IMR-90 (cell line): Measurements from ENCODE around the gene RETREG1. TPM values are rescaled to one million over a fixed set of nuclear protein-coding genes. Genes with fewer than 3 reads are reported as not detected.

Experiments used
- ATAC-seq: fragments of 200-7000 bp; cut with Tn5 transposase; 2 replicates; pipeline ENCODE4 v1.9.1; 2020; ENCODE audit warnings: low read depth, mild to moderate bottlenecking, moderate library complexity
- BruUV-seq: library from RNA; stranded (reverse); fragments of 400-500 nt; replicated peaks from 2 replicates; lab custom pipeline; 2021; lab: Mats Ljungman, UMichigan
- CTCF ChIA-PET: fragments of 300-600 bp; formaldehyde crosslinking; extraction: SDS; loops from one replicate; lab custom pipeline; 2021; ENCODE audit warnings: antibody characterized with exemption; lab: Yijun Ruan, JAX
- POLR2A ChIA-PET: fragments of 300-600 bp; sonication (Branson Sonifier 250); formaldehyde crosslinking; loops from one replicate; lab custom pipeline; 2022; ENCODE audit warnings: antibody characterized with exemption; ENCODE audit not compliant: unreplicated experiment; lab: Charles Lee
- DNase-seq: peaks from one replicate; pipeline ENCODE4 v3.0.0; 2013
- H2AFZ ChIP-seq: replicated peaks from 2 replicates; pipeline ENCODE3; 2013; ENCODE audit warnings: low read length, mild to moderate bottlenecking; ENCODE audit not compliant: poor library complexity
- H2AK5ac ChIP-seq: 2 replicates; pipeline ENCODE4 v1.6.1; 2013; ENCODE audit warnings: low read depth, low read length, inconsistent platforms
- H2AK9ac ChIP-seq: replicated peaks from 2 replicates; pipeline ENCODE3; 2013; ENCODE audit warnings: mild to moderate bottlenecking, low read depth, low read length, moderate library complexity; ENCODE audit not compliant: poor library complexity
- H2BK120ac ChIP-seq: 2 replicates; pipeline ENCODE4 v1.6.1; 2013; ENCODE audit warnings: low read depth, low read length, inconsistent platforms
- H2BK15ac ChIP-seq: 3 replicates; pipeline ENCODE4 v1.6.1; 2013; ENCODE audit warnings: low read depth, low read length, inconsistent platforms
- H2BK20ac ChIP-seq: 2 replicates; pipeline ENCODE4 v1.6.1; 2013; ENCODE audit warnings: low read depth, mild to moderate bottlenecking, inconsistent platforms, low read length, moderate library complexity
- H2BK5ac ChIP-seq: 2 replicates; pipeline ENCODE4 v1.6.1; 2013; ENCODE audit warnings: mild to moderate bottlenecking, low read depth, low read length, inconsistent platforms; ENCODE audit not compliant: poor library complexity, severe bottlenecking
- H3K14ac ChIP-seq: replicated peaks from 2 replicates; pipeline ENCODE4 v1.6.1; 2013; ENCODE audit warnings: low read depth, low read length, inconsistent platforms
- H3K18ac ChIP-seq: 2 replicates; pipeline ENCODE4 v1.6.1; 2013; ENCODE audit warnings: low read depth, low read length, control low read depth
- H3K23ac ChIP-seq: 2 replicates; pipeline ENCODE4 v1.6.1; 2013; ENCODE audit warnings: low read depth, low read length, inconsistent platforms
- H3K27ac ChIP-seq: 2 replicates; pipeline ENCODE4 v1.5.1; 2013; ENCODE audit warnings: mild to moderate bottlenecking, control low read depth, low read length; ENCODE audit not compliant: insufficient read depth
- H3K27me3 ChIP-seq: 2 replicates; pipeline ENCODE4 v1.6.1; 2013; ENCODE audit warnings: low read length; ENCODE audit not compliant: control insufficient read depth, insufficient read depth
- H3K36me3 ChIP-seq: 2 replicates; pipeline ENCODE4 v1.6.1; 2013; ENCODE audit warnings: low read length, mixed read lengths; ENCODE audit not compliant: control insufficient read depth, insufficient read depth
- H3K4ac ChIP-seq: 2 replicates; pipeline ENCODE4 v1.6.1; 2013; ENCODE audit warnings: low read depth, low read length, inconsistent platforms
- H3K4me1 ChIP-seq: 2 replicates; pipeline ENCODE4 v1.6.1; 2013; ENCODE audit warnings: low read length, mixed read lengths; ENCODE audit not compliant: control insufficient read depth, insufficient read depth
- H3K4me2 ChIP-seq: 2 replicates; pipeline ENCODE4 v1.6.1; 2013; ENCODE audit warnings: low read depth, mild to moderate bottlenecking, control low read depth, low read length, moderate library complexity
- H3K4me3 ChIP-seq: 2 replicates; pipeline ENCODE4 v1.5.1; 2013; ENCODE audit warnings: low read depth, mild to moderate bottlenecking, control low read depth, low read length, moderate library complexity; ENCODE audit not compliant: insufficient read depth
- H3K56ac ChIP-seq: 2 replicates; pipeline ENCODE4 v1.6.1; 2013; ENCODE audit warnings: low read length, inconsistent platforms; ENCODE audit not compliant: insufficient read depth; ENCODE audit errors: extremely low read depth
- H3K79me1 ChIP-seq, 2 experiments: 2 replicates each; pipeline ENCODE4 v1.6.1; 2013; ENCODE audit warnings: low read length in 2 of 2, inconsistent platforms in 1 of 2, low read depth in 1 of 2
- H3K9ac ChIP-seq: 2 replicates; pipeline ENCODE4 v1.6.1; 2013; ENCODE audit warnings: low read depth, low read length, control low read depth
- H3K9me1 ChIP-seq: 2 replicates; pipeline ENCODE4 v1.6.1; 2013; ENCODE audit warnings: low read length, inconsistent platforms; ENCODE audit not compliant: insufficient read depth
- H3K9me3 ChIP-seq: 2 replicates; pipeline ENCODE4 v1.6.1; 2013; ENCODE audit warnings: low read length; ENCODE audit not compliant: control insufficient read depth, insufficient read depth
- H4K20me1 ChIP-seq: 2 replicates; pipeline ENCODE4 v1.6.1; 2013; ENCODE audit warnings: low read length, inconsistent platforms; ENCODE audit not compliant: insufficient read depth
- H4K5ac ChIP-seq: 2 replicates; pipeline ENCODE4 v1.6.1; 2013; ENCODE audit warnings: mild to moderate bottlenecking, low read depth, low read length, control low read depth
- H4K8ac ChIP-seq, 2 experiments: 2 replicates each; pipeline ENCODE4 v1.6.1; 2013; ENCODE audit warnings: low read depth in 2 of 2, low read length in 2 of 2, control low read depth in 1 of 2, inconsistent platforms in 1 of 2
- H4K91ac ChIP-seq: 2 replicates; pipeline ENCODE4 v1.6.1; 2013; ENCODE audit warnings: low read depth, low read length, inconsistent platforms; ENCODE audit not compliant: insufficient read depth
- MXI1 ChIP-seq: IDR thresholded peaks from 2 replicates; pipeline ENCODE4 v1.6.1; 2012; ENCODE audit warnings: low read depth, mild to moderate bottlenecking, low read length, moderate library complexity, borderline replicate concordance
- POLR2A ChIP-seq: IDR thresholded peaks from 2 replicates; pipeline ENCODE4 v1.6.1; 2012; ENCODE audit warnings: mild to moderate bottlenecking, low read depth, low read length
- WGBS, 2 experiments: methylation state at CpG; one replicate each; pipeline versions ENCODE4 v1.1.5 to v1.1.7; 2013; ENCODE audit warnings: missing lambda C conversion rate in 2 of 2; ENCODE audit not compliant: insufficient read length in 1 of 2; ENCODE audit errors: extremely low coverage in 2 of 2; 5-methylcytosine and 5-hydroxymethylcytosine counted together
- dilution Hi-C: fragments of 300-500 bp; cut with HindIII; formaldehyde crosslinking; loops from one replicate; pipeline ENCODE4 v1.14.3; 2018; ENCODE audit warnings: low sequenced_read_pairs; ENCODE audit not compliant: unreplicated experiment
- in situ Hi-C: fragments of 300-500 bp; cut with MboI; formaldehyde crosslinking; loops from 3 replicates; pipeline ENCODE4 v1.14.3; 2019; ENCODE audit warnings: low sequenced_read_pairs, inconsistent platforms, mixed read lengths
- intact Hi-C: fragments of 100-400 bp; cut with micrococcal nuclease; formaldehyde crosslinking; loops from 2 replicates; pipeline ENCODE4 v1.10.0; 2022
- polyA plus RNA-seq, 3 experiments: library from polyadenylated mRNA; depleted of rRNA; stranded (reverse); fragments of >200 nt; gene quantifications; 2 replicates each; pipeline ENCODE4 v1.2.3, GENCODE V29; 2012; ENCODE audit warnings: low replicate concordance in 1 of 3
- total RNA-seq: library from RNA; depleted of rRNA; stranded (reverse); fragments of >200 nt; gene quantifications from 2 replicates; pipeline ENCODE4 v1.2.3, GENCODE V29; 2012
- TF ChIP-seq, protein P1 (sequence below): conservative IDR thresholded peaks from 2 replicates; pipeline ENCODE4 v1.5.1; 2012; ENCODE audit warnings: mild to moderate bottlenecking, low read depth, low read length, improper control_type of control experiment

The RETREG1 gene
- total and polyA plus RNA-seq, 2 of the 4 experiments (the other 2 are of a cell fraction), result not detected

DNA sequence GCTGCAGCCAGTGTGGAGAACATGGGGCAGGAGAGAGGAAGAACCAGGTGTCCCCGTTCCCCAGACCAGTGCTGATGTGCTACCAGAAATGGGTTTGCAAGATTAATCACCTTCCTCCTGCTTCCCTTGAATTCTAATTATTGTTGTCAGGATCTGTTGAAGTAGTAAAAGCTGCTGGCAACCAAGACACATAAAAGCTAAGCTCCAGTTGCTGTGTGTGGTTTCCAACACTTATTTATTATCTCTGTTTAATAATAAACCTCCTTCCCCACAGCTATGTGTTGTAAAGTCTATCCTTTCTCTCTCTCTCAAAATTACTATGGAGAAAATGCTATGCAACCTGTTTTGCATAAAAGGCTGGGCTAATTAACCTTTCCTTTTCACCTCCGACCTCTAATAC, 2.3 kb upstream of the RETREG1 start:
- H3K4me3 ChIP-seq, result no peak overlapping the region
- TF ChIP-seq POLR2A (no peak), MXI1 (no peak)
- TF ChIP-seq, protein P1, sequence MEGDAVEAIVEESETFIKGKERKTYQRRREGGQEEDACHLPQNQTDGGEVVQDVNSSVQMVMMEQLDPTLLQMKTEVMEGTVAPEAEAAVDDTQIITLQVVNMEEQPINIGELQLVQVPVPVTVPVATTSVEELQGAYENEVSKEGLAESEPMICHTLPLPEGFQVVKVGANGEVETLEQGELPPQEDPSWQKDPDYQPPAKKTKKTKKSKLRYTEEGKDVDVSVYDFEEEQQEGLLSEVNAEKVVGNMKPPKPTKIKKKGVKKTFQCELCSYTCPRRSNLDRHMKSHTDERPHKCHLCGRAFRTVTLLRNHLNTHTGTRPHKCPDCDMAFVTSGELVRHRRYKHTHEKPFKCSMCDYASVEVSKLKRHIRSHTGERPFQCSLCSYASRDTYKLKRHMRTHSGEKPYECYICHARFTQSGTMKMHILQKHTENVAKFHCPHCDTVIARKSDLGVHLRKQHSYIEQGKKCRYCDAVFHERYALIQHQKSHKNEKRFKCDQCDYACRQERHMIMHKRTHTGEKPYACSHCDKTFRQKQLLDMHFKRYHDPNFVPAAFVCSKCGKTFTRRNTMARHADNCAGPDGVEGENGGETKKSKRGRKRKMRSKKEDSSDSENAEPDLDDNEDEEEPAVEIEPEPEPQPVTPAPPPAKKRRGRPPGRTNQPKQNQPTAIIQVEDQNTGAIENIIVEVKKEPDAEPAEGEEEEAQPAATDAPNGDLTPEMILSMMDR, result no peak
- no peaks in the 10 kb centered on the region for H3K9me1 ChIP-seq
- peaks cover 57% of the 10 kb centered on the region for H3K27me3 ChIP-seq
- in situ Hi-C loops (no loop called here), dilution Hi-C loops (no loop called here), intact Hi-C loops (no loop called here)
- no peak overlapping the region for H4K91ac ChIP-seq
- H2BK5ac ChIP-seq, result no peak overlapping the region
- no peak overlapping the region for H3K23ac ChIP-seq
- no peak overlapping the region for H3K56ac ChIP-seq
- no peaks in the 10 kb centered on the region for H3K9me3 ChIP-seq
- H3K14ac ChIP-seq, result no peak overlapping the region
- no peak overlapping the region for H4K8ac ChIP-seq
- WGBS, 2 experiments, result no CpG with 5 or more reads among the region's 2 CpGs
- H2AK9ac ChIP-seq, result no peak overlapping the region
- no peak overlapping the region for H2BK20ac ChIP-seq
- no peak overlapping the region for H3K4me2 ChIP-seq
- ChIA-PET CTCF (no interaction called here), POLR2A (no interaction called here)
- H3K4ac ChIP-seq, result no peak overlapping the region
- no peak overlapping the region for H3K27ac ChIP-seq
- no peaks in the 10 kb centered on the region for H3K36me3 ChIP-seq
- peaks cover 2% of the 10 kb centered on the region; the same call in 1 of the 2 replicates for H3K4me1 ChIP-seq
- no peak overlapping the region for H3K18ac ChIP-seq
- no peaks in the 10 kb centered on the region for H3K79me1 ChIP-seq
- no peak overlapping the region for H2AFZ ChIP-seq
- H3K9ac ChIP-seq, result no peak overlapping the region
- H2AK5ac ChIP-seq, result no peak overlapping the region
- no peak for DNase-seq
- no peaks in the 10 kb centered on the region for H4K20me1 ChIP-seq
- H4K5ac ChIP-seq, result no peak overlapping the region
- no TSS peak for BruUV-seq
- no peak overlapping the region for H2BK15ac ChIP-seq
- no peak overlapping the region for H2BK120ac ChIP-seq
- no peak for ATAC-seq
